Anterior cingulate cortex (tissue), 58 donors: ENCODE measurements around the gene ASIP.
"Not testable (repeated sequence)": the region's sequence is repeated elsewhere in the genome, so short reads cannot be mapped to it uniquely, and the experiment has no call there.

Source experiments
- DNase-seq, 58 donors: peaks; one replicate each; lab custom pipeline; 2025; lab: John Stamatoyannopoulos, UW

ASIP gene

DNA sequence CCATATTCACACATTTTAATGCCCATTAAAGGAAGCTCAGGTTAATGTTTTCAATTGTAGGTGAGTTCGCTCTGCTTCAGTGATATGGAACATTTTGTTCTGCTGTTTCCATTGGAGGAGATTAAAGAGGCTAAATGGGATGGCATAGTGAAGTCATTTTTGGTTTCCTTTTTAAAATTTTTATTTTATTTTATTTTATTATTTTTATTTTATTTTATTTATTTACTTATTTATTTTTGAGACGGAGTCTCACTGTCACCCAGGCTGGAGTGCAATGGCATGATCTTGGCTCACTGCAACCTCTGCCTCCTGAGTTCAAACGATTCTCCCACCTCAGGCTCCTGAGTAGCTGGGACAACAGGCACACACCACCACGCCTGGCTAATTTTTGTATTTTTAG, 792 bp downstream of the ASIP start:
- DNase-seq: not testable (repeated sequence)

DNA sequence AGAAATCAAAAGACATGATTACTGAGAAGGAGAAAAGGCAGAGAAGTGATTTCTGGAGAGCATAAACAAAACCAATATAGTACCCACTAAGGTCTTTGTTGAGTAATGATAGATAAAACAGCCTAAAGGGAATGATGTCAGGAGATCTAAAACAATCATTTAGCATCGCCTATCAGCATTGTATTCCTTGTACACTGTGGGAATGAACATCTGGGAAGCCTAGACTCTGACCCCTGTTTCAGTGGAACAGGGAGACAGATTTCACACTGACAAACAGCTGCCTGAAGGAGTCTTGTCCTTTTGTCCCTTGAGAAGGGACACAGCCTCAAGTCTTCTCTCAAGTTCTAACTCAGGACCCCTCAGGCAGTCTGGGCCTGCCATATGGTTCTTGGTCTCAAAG, 1.7 kb downstream of the ASIP start:
- no peak for DNase-seq

DNA sequence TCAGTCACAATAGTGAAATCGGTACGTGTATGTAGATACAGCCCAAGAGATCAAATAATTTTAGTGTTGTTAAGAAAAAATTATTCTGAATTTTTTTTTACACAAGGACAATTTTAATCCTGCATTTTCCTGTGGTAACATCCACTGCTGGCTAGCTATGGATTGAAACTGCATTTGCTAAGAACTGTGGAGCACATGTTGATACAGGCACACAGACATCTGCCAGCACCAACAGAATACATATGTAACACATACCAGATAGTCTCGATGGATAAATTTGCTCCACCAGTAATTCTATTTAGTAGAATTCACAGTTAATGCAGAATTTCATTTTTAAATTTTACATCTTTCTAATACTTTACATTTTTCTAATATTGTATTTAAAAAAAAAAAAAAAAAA, 2.2 kb downstream of the ASIP start:
- DNase-seq: no peak

DNA sequence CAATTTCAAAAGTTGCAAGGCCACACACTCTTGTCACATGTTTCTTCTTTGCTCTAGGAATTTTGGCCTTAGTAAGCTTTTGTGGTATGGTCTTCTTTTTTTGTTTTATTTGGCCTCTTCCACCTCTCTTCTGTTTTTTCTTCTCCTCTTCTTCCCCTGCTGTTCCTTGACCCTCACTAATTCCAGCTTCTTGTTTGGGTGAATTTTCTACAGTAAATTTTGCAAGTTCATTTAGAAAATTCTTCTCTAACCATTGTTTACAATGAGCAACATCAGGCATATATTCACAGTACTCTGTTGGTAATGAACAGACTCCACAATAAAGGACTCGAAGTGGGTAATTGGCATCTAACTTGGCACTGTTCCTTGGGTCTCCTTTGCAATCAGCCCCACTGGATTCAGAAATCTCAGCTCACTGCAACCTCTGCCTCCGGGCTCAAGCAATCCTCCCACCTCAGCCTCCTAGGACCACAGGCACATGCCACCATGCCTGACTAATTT, 5.0 kb downstream of the ASIP start:
- no peak for DNase-seq

DNA sequence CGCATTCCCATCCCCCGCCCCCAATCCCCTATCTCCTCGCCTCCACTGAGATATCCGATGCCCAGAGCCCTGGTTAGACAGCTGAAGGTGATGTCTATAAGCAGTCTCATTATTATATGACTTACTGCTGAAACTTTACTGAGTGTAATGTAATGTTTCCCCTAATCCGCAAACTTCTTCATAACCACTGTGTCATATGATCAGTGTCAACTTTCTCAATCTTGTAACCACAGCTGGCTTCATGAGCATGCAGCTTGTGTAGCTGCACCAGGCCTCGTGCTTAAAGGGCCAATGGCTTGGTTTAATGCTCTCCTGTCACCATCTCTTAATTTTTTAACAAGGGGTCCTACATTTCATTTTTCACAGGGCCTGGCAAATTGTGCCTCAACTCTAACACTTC, 8.1 kb downstream of the ASIP start:
- DNase-seq: no peak

DNA sequence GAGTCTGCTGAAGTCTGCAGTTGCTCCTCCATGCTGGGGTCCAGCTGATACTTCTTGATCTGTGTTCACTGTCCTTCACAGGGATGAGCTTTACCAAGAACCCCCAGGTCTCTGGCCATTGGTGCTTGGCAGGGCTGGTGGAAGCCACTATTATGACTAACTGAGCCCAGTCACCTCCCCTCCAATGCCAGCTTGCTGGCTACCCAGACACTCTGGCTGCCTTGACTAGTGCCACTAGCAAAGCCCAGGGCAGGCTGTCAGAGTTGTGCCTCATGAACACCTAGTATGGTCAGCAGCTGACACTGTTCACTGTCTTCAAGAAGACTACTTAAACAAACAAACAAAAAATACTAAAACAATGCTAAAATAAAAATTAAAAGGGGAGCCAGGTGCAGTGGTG, 8.8 kb downstream of the ASIP start:
- no peak for DNase-seq

DNA sequence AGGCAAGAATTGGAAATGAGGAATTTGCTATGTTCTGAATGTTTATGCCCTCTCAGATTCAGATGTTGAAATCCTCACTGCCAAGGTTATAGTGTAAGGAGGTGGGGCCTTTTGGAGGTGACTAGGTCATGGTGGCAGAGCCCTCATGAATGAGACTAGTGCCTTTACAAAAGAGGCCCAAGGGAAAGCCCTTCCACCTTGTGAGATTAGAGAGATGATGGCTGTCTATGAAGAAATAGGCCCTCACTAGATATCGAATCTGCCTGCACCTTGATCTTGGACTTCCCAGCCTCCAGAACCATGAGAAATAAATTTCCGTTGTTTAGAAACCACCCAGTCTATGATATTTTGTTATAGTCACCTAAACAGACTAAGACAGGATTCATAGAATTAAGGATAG, 10.4 kb downstream of the ASIP start:
- DNase-seq: no peak

DNA sequence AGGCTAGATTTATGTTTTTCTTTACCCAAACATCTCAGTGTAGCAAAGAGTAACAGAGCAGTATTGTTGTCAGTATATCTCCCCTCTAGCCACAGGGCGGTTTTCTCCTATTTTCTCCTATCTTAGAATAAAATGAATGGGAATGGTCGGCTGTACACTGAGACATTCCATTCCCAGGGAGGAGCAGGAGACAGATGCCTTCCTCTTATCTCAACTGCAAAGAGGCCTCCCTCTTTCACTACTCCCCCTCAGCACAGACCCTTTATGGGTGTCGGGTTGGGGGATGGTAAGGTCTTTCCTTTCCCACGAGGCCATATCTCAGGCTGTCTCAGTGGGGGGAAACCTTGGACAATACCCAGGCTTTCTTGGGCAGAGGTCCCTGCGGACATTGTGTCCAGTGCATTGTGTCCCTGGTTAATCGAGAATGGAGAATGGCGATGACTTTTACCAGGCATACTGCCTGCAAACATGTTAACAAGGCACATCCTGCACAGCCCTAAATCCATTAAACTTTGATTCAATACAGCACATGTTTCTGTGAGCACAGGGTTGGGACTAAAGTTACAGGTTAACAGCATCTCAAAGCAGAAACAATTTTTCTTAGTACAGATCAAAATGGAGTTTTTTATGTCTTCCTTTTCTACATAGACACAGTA, 11.3 kb downstream of the ASIP start:
- not testable (repeated sequence) for DNase-seq

DNA sequence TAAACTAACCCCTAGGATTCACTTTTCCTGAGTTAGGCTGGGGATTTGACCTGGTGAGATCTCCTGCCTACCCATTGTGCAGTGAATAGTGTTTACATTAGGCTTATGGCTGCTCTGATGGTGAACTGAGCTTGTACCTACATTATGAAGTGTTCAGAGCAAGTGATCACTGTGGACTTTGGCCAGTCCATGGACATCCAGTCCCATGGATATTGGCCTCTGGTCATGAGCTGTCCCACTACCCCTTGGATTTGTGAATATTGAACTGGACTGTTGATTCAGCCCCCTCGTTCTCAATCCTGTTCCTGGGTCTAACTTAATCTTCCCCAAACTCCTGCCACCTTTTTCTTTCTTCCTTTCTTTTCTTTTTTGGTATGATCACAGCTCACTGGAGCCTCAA, 13.8 kb downstream of the ASIP start:
- no peak for DNase-seq

DNA sequence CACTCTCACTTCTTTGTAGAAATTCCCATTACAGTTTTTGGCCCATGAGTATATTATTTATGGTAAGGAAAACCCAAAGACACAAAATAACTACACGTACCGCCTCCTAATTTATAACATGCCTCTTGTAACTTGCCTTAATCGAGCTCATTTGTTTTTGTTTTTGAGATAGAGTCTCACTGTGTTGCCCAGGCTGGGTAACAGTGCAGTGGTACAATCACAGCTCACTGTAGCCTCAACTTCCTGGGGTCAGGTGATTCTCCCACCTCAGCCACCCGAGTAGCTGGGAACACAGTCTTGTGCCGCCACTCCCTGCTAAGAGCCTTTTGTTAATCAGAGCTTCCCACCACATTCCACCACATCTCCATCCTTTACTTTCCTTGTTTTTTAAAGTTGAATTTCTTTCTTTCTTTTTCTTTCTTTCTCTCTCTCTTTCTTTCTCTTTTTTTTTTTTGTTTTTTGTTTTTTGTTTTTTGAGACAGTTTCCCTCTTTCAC, 15.5 kb downstream of the ASIP start:
- DNase-seq: no peak

DNA sequence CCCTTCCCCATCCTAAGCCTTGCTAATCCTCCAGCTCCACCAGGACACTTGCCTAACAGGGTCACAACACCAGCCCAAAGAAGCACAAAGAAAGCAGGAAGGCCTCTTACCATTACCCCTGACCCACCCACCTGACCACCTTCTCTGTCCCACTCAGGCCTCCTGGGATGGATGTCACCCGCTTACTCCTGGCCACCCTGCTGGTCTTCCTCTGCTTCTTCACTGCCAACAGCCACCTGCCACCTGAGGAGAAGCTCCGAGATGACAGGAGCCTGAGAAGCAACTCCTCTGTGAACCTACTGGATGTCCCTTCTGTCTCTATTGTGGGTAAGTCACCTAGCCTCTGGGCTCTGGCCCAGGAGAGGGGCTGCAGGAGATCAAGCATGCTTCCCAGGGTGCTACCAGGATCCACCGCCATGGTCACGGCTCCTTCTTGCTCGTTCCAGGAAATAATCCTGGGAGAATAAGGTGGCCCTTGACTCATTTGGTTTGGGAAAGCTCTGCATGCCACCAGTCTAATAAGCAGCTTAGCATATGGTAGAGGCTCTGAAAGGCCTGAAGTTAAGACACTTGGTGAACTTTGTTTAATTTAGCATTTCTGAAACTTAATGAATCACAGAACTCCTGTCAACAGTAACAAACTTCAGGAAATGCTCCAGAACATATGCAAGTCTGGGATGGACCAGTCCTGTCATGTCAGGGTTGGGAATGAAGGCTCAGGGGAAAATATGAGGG, 19.2 kb downstream of the ASIP start:
- DNase-seq: no peak

DNA sequence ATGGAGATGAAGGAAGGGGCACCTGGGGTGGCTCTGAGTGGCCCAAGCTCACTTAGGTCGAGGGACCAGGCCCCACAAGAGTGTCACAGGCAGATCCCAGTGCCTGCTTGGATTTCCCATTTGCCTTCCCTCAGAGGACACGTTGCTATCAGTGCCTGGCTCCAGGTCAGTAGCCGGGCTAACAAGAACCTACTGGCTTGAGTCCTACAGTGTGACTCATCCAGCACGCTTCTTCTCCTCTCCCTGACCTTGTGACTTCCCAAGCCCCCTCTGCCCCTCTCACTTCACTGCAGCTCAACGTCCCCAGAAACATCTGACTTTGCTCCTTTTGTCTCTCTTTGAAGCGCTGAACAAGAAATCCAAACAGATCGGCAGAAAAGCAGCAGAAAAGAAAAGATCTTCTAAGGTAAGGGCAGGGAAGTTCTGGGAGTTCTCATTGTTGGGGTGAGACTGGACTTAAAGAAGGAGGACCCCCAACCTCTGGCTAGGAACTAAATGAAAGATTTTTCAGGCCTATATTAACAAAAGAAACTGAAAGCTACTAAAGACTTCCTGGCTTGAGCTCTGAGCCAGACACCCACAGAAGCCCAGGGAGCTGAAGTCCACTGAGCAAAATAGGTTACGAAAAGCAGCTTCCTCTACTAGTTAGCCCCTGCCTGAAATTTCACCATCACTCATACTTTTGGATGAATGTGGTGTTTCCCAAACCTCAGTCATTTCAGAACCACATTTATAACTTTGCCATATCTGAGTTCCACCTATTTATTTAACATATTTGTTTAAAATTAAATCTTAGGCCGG, 21.5 kb downstream of the ASIP start:
- peak in 2 of 58 donors; percentile 1 for DNase-seq

DNA sequence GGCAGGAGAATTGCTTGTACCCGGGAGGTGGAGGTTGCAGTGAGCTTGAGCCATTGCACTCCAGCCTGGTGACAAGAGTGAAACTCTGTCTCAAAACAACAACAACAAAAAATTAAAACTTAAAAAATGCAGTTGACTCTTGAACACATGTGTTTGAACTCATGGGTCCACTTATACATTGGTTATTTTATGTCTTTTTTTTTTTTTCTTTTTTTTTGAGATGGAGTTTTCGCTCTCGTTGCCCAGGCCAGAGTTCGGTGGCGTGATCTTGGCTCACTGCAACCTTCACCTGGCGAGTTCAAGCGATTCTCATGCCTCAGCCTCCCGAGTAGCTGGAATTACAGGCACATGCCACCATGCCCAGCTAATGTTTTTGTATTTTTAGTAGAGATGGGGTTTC, 22.2 kb downstream of the ASIP start:
- DNase-seq: not testable (repeated sequence)

DNA sequence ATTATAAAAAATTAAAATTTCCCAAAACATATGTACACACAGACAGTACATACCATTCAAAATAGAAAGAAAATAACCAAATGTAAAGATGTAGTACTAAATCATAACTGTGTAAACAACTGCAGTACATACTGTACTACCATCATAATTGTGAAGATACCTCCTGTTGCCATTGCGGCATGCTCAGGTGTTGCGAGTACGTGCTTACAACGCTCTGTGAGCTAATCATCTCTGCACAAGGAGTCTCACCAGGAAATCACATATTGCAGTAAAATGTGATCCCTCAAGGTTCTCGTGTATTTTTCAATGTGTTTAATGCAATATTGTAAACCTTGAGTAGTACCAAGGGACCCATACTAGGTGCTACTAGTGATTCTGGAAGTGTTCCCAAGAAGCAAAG, 22.9 kb downstream of the ASIP start:
- DNase-seq: no peak

DNA sequence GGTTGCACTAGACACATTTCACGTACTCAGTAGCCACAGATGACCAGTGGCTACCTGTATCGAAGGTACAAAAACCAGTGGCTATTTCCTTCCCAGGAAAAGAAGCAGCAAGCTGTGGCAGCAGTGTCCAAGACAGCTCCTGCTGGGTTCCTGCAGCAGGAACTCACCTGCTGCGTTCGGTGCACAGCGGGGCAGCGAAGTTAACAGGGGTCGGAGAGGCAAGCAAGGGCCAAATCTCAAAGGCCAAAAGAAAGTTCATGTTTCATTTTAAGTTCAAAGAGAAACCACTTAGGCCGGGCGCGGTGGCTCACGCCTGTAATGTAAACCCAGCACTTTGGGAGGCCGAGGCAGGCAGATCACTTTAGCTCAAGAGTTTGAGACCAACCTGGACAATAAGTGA, 26.9 kb downstream of the ASIP start:
- DNase-seq: no peak

DNA sequence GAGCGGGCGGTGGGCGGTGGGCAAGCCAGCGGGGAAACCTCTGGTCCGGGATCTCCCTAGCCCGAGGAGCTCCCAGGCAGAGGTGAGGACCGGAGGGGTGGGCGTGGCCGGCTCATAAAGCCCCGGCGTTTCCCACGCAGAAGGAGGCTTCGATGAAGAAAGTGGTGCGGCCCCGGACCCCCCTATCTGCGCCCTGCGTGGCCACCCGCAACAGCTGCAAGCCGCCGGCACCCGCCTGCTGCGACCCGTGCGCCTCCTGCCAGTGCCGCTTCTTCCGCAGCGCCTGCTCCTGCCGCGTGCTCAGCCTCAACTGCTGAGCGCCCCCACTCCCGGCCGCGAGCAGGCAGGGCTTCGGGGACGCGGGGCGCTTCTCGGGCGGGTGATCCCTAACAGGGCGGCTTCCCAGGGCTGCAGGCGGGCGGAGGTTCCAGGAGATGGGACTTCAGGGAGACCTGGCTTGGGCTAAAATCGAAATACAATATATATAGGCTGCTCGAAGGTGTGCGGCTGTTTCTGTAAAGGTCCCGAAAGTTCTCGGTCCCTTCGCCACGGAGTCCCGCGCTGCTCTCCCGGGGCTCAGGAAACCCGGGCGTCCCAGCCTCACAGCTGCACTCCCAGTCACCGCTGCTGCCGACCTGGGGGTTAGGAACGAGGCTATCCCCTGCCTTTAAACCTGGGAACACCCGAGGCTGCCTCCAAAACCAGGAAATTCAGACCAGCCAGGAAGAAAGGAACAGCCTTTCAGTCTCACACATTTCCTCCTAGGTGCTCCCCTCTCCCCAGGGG, 27.8 kb downstream of the ASIP start:
- DNase-seq: peak in 10 of 58 donors; percentile 3 to 31 (median 12)

DNA sequence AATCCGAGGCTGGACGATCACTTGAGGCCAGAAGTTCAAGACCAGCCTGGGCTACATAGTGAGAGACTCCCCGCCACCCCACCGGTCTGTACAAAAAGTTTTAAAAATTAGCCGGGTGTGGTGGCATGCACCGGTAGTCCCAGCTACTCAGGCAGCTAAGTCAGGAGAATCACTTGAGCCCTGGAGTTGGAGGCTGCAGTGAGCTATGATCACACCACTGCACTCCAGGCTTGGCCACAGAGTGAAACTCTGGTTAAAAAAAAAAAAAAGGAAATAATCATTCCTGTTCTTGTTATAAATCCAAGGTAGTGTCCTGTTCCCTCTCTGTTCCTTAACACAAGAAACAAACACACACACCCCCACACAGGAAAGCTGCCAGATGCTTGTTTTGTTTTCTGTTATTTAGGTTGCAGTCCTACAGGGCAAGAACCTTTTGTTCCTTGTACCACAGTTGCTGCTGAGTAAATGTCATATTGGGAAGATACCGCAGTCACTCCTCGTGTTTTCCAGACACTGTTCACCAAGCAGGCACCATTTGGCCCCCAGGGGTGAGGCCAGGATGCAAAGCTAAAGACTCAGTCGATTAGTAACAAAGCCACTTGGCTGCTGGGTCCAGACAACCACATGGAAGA, 28.9 kb downstream of the ASIP start:
- DNase-seq: no peak

DNA sequence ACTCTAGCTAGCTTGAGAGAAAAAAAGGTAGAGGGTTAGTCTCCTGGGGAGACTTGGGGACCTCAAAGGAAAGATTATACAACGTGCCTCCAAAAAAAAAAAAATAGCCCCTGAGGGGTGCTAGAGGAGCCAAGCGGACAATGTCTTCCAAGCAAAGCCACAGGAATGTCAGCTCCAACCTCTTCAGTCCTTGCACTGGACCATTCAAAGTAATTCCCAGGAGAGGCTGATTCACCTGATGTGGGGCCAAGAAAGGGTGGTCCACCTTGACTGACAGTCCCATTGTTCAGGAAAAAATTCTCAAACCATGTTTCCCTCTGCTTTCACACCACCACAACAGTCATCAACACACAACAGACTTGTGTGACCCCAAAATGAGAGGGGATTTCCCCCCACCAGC, 30.7 kb downstream of the ASIP start:
- no peak for DNase-seq

DNA sequence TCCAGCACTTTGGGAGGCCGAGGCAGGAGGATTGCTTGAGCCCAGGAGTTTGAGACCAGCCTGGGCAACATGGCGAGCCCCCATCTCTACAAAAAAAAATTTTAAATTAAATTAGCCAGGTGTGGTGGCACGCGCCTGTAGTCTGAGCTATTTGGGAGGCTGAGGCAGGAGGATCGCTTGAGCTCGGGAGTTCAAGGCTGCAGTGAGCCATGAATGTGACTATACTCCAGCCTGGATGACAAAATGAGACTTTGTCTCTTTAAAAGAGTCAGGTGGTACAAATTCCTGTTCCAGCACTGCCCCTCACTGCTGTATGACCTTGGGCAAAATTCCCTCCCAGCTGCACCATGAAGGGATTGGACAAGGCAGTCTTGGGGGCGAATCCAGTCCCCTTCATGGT, 33.5 kb downstream of the ASIP start:
- no peak for DNase-seq

DNA sequence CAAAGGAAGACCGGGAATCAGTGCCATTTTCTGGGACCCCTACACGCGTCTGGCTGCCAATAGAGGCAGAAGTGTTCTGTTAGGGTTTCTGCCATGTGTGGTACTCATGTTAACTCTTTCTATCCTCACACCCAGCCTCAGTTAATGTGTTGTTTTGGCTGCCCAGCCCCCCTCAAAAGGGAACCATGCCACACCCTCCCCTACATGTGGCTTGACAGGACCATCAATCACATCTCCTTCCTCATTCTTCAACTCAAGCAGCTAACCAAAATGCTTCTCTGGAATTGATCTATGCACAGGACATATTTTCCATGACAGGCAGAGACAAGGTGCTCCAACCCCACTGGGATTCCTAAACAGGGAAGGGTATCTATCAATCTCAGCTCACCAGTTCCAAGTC, 40.0 kb downstream of the ASIP start:
- no peak for DNase-seq
